GM10248 (cell line): ENCODE data around the gene PPME1.

Source experiments
- CTCF ChIA-PET: fragments of 300-600 bp; sonication (Branson Sonifier 250); formaldehyde crosslinking; extraction: SDS; loops from one replicate; lab custom pipeline; 2021; ENCODE audit warnings: antibody characterized with exemption; lab: Yijun Ruan, JAX
- POLR2A ChIA-PET: fragments of 350-650 bp; sonication (Branson Sonifier 250); formaldehyde crosslinking; extraction: SDS; loops from one replicate; lab custom pipeline; 2020; ENCODE audit warnings: antibody characterized with exemption; lab: Yijun Ruan, JAX
- DNase-seq: peaks from one replicate; pipeline ENCODE4 v3.0.0; 2012; ENCODE audit errors: extremely low spot score
- TF ChIP-seq, protein P1 (sequence below): IDR thresholded peaks from 2 replicates; pipeline ENCODE4 v1.5.1; 2012; ENCODE audit warnings: mild to moderate bottlenecking, low read depth; ENCODE audit errors: extremely low read depth, missing control alignments, control extremely low read depth

PPME1 gene

GRCh38 chr11:74185695-74186094 is 14.6 kb downstream of the PPME1 start:
- no peak for DNase-seq
- POLR2A ChIA-PET, result interaction anchor here (1.1 kb wide), 1 partner anchor 15 kb away, joined by 4 read pairs; the partner anchor contains the start of genes C2CD3 and PPME1
- CTCF ChIA-PET, result interaction anchor here (1.2 to 2.6 kb wide), 3 partner anchors 10 to 24 kb away, joined by 4 to 7 read pairs (median 4); partner anchors contain the start of genes C2CD3 and PPME1
- TF ChIP-seq, protein P1, sequence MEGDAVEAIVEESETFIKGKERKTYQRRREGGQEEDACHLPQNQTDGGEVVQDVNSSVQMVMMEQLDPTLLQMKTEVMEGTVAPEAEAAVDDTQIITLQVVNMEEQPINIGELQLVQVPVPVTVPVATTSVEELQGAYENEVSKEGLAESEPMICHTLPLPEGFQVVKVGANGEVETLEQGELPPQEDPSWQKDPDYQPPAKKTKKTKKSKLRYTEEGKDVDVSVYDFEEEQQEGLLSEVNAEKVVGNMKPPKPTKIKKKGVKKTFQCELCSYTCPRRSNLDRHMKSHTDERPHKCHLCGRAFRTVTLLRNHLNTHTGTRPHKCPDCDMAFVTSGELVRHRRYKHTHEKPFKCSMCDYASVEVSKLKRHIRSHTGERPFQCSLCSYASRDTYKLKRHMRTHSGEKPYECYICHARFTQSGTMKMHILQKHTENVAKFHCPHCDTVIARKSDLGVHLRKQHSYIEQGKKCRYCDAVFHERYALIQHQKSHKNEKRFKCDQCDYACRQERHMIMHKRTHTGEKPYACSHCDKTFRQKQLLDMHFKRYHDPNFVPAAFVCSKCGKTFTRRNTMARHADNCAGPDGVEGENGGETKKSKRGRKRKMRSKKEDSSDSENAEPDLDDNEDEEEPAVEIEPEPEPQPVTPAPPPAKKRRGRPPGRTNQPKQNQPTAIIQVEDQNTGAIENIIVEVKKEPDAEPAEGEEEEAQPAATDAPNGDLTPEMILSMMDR, result no peak

DNA sequence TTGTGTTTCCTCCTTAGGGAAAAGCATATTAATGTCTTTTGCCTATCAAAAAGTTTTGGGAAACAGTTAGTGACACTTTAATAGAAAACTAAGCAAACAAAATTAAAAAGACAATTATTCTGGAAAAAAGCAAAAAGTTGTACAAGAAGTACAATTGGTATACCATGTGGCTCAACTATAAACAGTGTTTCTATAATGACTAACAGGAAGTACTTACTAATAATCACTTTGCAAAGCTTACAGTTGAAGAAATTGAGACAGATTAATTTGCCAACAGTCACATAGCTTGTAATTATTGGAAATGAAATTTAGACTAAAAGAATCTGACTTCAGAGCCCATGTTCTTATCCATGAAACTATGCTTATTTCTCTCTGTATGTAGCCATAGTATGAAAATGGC is 24.7 kb downstream of the PPME1 start:
- no peak for DNase-seq
- TF ChIP-seq, protein P1, result no peak
- CTCF ChIA-PET, result interaction anchor here (1.3 kb wide), 1 partner anchor 10 kb away, joined by 4 read pairs; no protein-coding TSS in a partner anchor
- POLR2A ChIA-PET, result no interaction called here

- ChIA-PET POLR2A (no interaction called here), CTCF (interaction anchor here (1.3 kb wide), 1 partner anchor 11 kb away, joined by 4 read pairs; no protein-coding TSS in a partner anchor)
- no peak for DNase-seq
- TF ChIP-seq, protein P1, result no peak
Measured at GRCh38 chr11:74196781-74197486, 25.8 kb downstream of the PPME1 start.

- no peak for DNase-seq
- TF ChIP-seq, protein P1, result no peak
- CTCF ChIA-PET, result interaction anchor here (1.1 to 1.4 kb wide), 2 partner anchors 20 to 118 kb away, joined by 3 to 4 read pairs; no protein-coding TSS in a partner anchor
- POLR2A ChIA-PET, result no interaction called here
Measured at GRCh38 chr11:74203966-74204365, 32.9 kb downstream of the PPME1 start.

GRCh38 chr11:74204701-74205100 is 33.6 kb downstream of the PPME1 start:
- ChIA-PET CTCF (interaction anchor here (1.1 to 1.4 kb wide), 2 partner anchors 21 to 117 kb away, joined by 3 to 4 read pairs; no protein-coding TSS in a partner anchor), POLR2A (no interaction called here)
- TF ChIP-seq, protein P1, result no peak

GRCh38 chr11:74205181-74205580 is 34.1 kb downstream of the PPME1 start:
- TF ChIP-seq, protein P1, result no peak
- ChIA-PET CTCF (interaction anchor here (1.4 kb wide), 1 partner anchor 21 kb away, joined by 4 read pairs; no protein-coding TSS in a partner anchor), POLR2A (no interaction called here)
- no peak for DNase-seq

More at GRCh38 chr11:74204701-74205100, 33.6 kb downstream of the PPME1 start:
- no peak for DNase-seq
